Measurements from ENCODE around the gene DENND2D.

Gene DENND2D

DNA sequence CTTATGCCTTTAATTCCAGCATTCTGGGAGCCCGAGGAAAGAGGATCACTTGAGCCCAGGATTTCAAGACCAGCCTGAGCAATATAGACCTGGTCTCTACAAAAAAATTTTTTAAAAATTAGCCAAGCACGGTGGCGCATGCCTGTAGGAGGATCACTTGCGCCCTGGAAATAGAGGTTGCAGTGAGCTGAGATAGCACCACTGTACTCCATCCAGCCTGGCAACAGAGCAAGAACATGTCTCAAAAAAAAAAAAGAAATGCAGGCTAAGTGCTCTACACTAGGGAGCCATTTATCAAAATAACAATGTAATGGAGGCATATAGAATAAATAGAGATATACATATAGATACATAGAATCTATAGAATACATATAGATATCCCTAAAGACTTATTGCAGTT, 37.1 kb downstream of the DENND2D start:
- H3K9ac ChIP-seq (ENCODE audit: low read length): no peak overlapping the region
- peaks cover 9% of the 10 kb centered on the region for H3K36me3 ChIP-seq (replicated peaks; ENCODE audit: low read depth, low read length)

DNA sequence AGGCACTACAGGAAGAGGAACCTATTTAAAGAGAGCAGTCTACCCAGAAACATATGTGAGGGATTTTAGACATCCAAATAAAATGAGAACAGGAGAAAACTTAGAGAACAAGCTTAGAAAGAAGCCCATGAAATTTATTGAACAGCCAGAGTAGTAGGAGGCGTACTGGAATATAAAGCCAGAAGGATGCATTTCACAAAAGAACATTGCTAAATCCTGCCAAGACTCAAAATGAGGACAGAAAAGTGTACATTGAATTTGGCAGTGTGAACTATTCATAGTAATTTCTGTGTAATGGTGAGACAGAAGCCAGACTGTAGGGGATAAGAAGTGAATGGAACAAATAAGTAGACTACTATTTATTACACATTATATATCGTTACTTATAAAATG, 38.0 kb downstream of the DENND2D start:
- H3K4me2 ChIP-seq (ENCODE audit: low read length): no peak overlapping the region
- H3K9ac ChIP-seq (ENCODE audit: low read length): no peak overlapping the region
- TF ChIP-seq, protein P1, sequence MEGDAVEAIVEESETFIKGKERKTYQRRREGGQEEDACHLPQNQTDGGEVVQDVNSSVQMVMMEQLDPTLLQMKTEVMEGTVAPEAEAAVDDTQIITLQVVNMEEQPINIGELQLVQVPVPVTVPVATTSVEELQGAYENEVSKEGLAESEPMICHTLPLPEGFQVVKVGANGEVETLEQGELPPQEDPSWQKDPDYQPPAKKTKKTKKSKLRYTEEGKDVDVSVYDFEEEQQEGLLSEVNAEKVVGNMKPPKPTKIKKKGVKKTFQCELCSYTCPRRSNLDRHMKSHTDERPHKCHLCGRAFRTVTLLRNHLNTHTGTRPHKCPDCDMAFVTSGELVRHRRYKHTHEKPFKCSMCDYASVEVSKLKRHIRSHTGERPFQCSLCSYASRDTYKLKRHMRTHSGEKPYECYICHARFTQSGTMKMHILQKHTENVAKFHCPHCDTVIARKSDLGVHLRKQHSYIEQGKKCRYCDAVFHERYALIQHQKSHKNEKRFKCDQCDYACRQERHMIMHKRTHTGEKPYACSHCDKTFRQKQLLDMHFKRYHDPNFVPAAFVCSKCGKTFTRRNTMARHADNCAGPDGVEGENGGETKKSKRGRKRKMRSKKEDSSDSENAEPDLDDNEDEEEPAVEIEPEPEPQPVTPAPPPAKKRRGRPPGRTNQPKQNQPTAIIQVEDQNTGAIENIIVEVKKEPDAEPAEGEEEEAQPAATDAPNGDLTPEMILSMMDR (IDR thresholded peaks at IDR 0.05; ENCODE audit: low read depth, low read length): no peak
- no peak for TF ChIP-seq EZH2phosphoT487 (IDR thresholded peaks at IDR 0.05; ENCODE audit: low read depth)
- no peak overlapping the region for H2AFZ ChIP-seq (ENCODE audit: low read depth, low read length)
- no peak overlapping the region for H3K4me3 ChIP-seq (ENCODE audit: low read length)
- no peak overlapping the region for H3K27ac ChIP-seq (ENCODE audit: low read length)
- H3K27me3 ChIP-seq (ENCODE audit: low read depth, low read length): no peaks in the 10 kb centered on the region
- H3K79me2 ChIP-seq (ENCODE audit: low read length): peaks cover 16% of the 10 kb centered on the region
- no peaks in the 10 kb centered on the region; the same call in 1 of the 2 replicates for H4K20me1 ChIP-seq (ENCODE audit: insufficient read depth, low read length)
- no peaks in the 10 kb centered on the region for H3K9me3 ChIP-seq (ENCODE audit: insufficient read depth, low read length)
- no peaks in the 10 kb centered on the region for H3K4me1 ChIP-seq (ENCODE audit: low read length)
- H3K36me3 ChIP-seq (replicated peaks; ENCODE audit: low read depth, low read length): peaks cover 8% of the 10 kb centered on the region

More for the DNA sequence above, 37.1 kb downstream of the DENND2D start:
- Histone ChIP-seq H4K20me1 (ENCODE audit: insufficient read depth, low read length) (no peaks in the 10 kb centered on the region), H3K9me3 (ENCODE audit: insufficient read depth, low read length) (no peaks in the 10 kb centered on the region), H3K27ac (ENCODE audit: low read length) (no peak overlapping the region), H2AFZ (ENCODE audit: low read depth, low read length) (no peak overlapping the region), H3K4me3 (ENCODE audit: low read length) (no peak overlapping the region), H3K4me2 (ENCODE audit: low read length) (no peak overlapping the region), H3K79me2 (ENCODE audit: low read length) (peaks cover 10% of the 10 kb centered on the region; the same call in 1 of the 2 replicates), H3K4me1 (ENCODE audit: low read length) (no peaks in the 10 kb centered on the region), H3K27me3 (ENCODE audit: low read depth, low read length) (no peaks in the 10 kb centered on the region)
- TF ChIP-seq, protein P1 (IDR thresholded peaks at IDR 0.05; ENCODE audit: low read depth, low read length): no peak
- no peak for TF ChIP-seq EZH2phosphoT487 (IDR thresholded peaks at IDR 0.05; ENCODE audit: low read depth)

DNA sequence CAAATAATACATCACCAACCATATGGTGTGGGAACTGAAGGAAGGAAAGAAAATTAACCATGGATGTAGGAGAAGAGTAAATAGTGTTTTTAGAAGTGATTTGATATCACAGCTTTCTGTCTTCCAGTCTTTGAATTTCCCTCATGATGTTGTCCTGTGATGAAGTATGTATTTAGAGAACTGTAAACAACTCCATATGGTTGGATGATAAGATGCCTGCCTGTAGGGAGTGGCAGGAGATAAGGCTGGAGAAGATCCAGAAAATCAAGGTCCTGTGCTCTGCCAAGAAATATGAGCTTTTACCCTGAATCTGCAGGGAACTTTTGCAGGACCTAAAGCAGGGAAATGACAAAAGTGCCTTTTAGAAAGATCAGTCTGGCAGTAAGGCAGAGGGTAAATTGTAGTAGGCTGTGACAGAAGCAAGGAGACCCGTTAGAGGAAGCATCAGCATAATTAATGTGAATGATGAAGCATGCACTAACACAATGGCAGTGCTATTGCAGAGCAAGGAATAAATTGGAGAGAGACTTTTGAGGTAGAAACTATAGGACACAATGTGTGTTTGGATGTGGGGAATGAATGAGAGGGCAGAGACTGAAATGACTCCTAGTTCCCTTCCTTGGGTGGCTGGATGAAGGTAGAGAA, 38.5 kb downstream of the DENND2D start:
- Histone ChIP-seq H2AFZ (ENCODE audit: low read depth, low read length) (no peak overlapping the region), H3K4me1 (ENCODE audit: low read length) (no peaks in the 10 kb centered on the region), H3K79me2 (ENCODE audit: low read length) (peaks cover 21% of the 10 kb centered on the region), H3K4me2 (ENCODE audit: low read length) (no peak overlapping the region), H3K36me3 (replicated peaks; ENCODE audit: low read depth, low read length) (peaks cover 9% of the 10 kb centered on the region), H3K9ac (ENCODE audit: low read length) (no peak overlapping the region), H3K27ac (ENCODE audit: low read length) (no peak overlapping the region), H3K4me3 (ENCODE audit: low read length) (no peak overlapping the region), H3K27me3 (ENCODE audit: low read depth, low read length) (no peaks in the 10 kb centered on the region), H4K20me1 (ENCODE audit: insufficient read depth, low read length) (peaks cover 2% of the 10 kb centered on the region; the same call in 1 of the 2 replicates), H3K9me3 (ENCODE audit: insufficient read depth, low read length) (no peaks in the 10 kb centered on the region)
- TF ChIP-seq EZH2phosphoT487 (IDR thresholded peaks at IDR 0.05; ENCODE audit: low read depth): no peak
- TF ChIP-seq, protein P1 (IDR thresholded peaks at IDR 0.05; ENCODE audit: low read depth, low read length): no peak

DNA sequence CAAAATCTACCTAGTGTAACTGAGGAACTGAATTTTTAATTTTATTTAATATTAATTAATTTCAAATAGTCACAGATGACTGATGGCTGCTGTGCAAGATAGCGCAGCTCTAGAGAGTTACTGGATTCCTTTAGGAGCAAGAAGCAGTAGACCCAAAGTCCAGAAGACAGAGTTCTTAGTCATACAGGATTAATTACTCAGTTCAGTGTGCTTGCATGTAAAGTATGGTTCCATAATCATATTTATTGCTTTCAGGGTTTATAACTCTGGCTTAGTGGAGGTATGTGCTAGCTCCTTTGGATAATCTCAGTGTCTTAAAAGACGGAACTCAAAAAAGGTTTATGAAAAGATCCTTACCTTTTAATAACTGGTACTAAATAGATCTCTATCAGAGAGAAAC, 43.0 kb downstream of the DENND2D start:
- H2AFZ ChIP-seq (ENCODE audit: low read depth, low read length): no peak overlapping the region
- peaks cover 18% of the 10 kb centered on the region for H4K20me1 ChIP-seq (ENCODE audit: insufficient read depth, low read length)
- H3K9me3 ChIP-seq (ENCODE audit: insufficient read depth, low read length): no peaks in the 10 kb centered on the region
- TF ChIP-seq, protein P1 (IDR thresholded peaks at IDR 0.05; ENCODE audit: low read depth, low read length): no peak
- no peak for TF ChIP-seq EZH2phosphoT487 (IDR thresholded peaks at IDR 0.05; ENCODE audit: low read depth)
- H3K79me2 ChIP-seq (ENCODE audit: low read length): peaks cover 65% of the 10 kb centered on the region
- no peaks in the 10 kb centered on the region for H3K4me1 ChIP-seq (ENCODE audit: low read length)
- H3K27me3 ChIP-seq (ENCODE audit: low read depth, low read length): no peaks in the 10 kb centered on the region
- no peak overlapping the region for H3K9ac ChIP-seq (ENCODE audit: low read length)
- H3K4me3 ChIP-seq (ENCODE audit: low read length): no peak overlapping the region
- H3K4me2 ChIP-seq (ENCODE audit: low read length): no peak overlapping the region
- peaks cover 27% of the 10 kb centered on the region for H3K36me3 ChIP-seq (replicated peaks; ENCODE audit: low read depth, low read length)
- no peak overlapping the region for H3K27ac ChIP-seq (ENCODE audit: low read length)

All from OCI-LY3 (cell line).